ENCODE data around the gene GPX4. TPM values are rescaled to one million over a fixed set of nuclear protein-coding genes. Genes with fewer than 3 reads are reported as not detected.

GPX4 gene
- total and polyA plus RNA-seq, 2 of the 13 experiments (the other 11 are each of a cell fraction or from before 2014, with no cell fraction given) = 535 to 613 TPM

DNA sequence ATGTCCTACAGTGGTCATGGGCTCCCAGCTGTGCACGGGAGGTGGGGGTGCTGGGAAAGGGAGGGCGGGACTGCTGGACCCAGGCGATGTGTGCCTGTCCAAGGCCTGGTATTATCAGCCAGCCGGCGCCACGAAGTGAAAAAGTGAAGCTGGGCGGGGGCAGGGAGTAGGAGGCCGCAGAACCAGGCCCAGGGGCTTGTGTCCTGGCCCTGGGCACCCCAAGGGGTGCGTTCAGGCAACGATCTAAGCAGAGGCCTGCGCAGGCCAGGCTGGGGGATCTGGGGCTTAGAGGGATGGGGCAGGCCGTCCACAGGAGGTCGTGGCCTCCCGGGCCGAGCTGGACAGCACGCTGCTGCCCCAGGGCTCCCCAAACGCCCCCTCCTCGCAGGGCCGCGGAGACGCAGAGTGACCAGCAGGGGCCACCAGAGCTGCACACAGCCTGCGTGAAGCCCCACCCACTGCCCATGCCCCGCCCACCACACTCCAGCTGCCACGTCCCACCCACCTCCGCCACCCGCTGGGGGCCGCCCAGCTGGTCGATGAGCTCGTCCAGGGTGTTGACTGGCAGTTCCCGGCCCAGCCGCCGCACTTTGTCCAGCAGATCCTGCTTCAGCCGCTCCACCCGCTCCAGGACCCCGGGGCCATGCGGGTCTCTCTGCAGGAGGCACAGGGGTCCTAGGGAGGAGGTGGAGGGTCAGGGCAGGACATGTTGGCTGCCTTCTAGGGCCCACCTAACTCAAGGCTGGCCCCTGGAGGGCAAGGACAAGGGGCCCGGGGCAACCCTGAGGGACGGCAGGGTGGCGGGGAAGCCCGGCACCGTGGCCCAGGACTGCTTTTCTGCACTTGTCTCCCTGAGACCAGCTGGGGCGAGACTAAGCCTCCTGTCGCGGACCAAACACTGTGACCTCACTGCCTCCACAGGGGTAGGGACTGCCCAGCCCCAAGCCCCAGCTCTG, 9.5 kb downstream of the GPX4 start (continued):
- TF ChIP-seq ZNF766 (CRISPR knock-in tag; IDR thresholded peaks at IDR 0.05; ENCODE audit: borderline replicate concordance) (0 out of 2 replicates have a peak, but pooled peaks have one; percentile 20), ZNF160 (CRISPR knock-in tag; IDR thresholded peaks at IDR 0.05) (0 out of 2 replicates have a peak, but pooled peaks have one; percentile 17), SPEN (CRISPR knock-in tag; IDR thresholded peaks at IDR 0.05; ENCODE audit: low read depth) (peak; percentile 71), ATF7 (IDR thresholded peaks at IDR 0.05) (no peak), ATF7 (CRISPR knock-in tag; IDR thresholded peaks at IDR 0.05) (0 out of 2 replicates have a peak, but pooled peaks have one; percentile 61), KDM3A (CRISPR knock-in tag; IDR thresholded peaks at IDR 0.05; ENCODE audit: low read depth) (peak; percentile 97; the same call in 1 of the 2 replicates), ZNF75D (CRISPR knock-in tag; IDR thresholded peaks at IDR 0.05; ENCODE audit: borderline replicate concordance) (no peak), FIP1L1 (IDR thresholded peaks at IDR 0.05; ENCODE audit: borderline replicate concordance, insufficient read depth, low read depth, low read length) (no peak), ZIK1 (CRISPR knock-in tag; IDR thresholded peaks at IDR 0.05; ENCODE audit: borderline replicate concordance, low read depth) (no peak), ZNF891 (CRISPR knock-in tag; IDR thresholded peaks at IDR 0.05) (no peak), PHF21A (CRISPR knock-in tag; IDR thresholded peaks at IDR 0.05) (peak; percentile 51), MAZ (IDR thresholded peaks at IDR 0.05; ENCODE audit: borderline replicate concordance, low read depth, low read length) (peak; percentile 92), MAZ (CRISPR knock-in tag; IDR thresholded peaks at IDR 0.05; ENCODE audit: low read depth) (peak; percentile 98), ZNF780A (CRISPR knock-in tag; IDR thresholded peaks at IDR 0.05) (no peak), STAG1 (CRISPR knock-in tag; IDR thresholded peaks at IDR 0.05) (peak; percentile 90)
- TF ChIP-seq, protein P1, sequence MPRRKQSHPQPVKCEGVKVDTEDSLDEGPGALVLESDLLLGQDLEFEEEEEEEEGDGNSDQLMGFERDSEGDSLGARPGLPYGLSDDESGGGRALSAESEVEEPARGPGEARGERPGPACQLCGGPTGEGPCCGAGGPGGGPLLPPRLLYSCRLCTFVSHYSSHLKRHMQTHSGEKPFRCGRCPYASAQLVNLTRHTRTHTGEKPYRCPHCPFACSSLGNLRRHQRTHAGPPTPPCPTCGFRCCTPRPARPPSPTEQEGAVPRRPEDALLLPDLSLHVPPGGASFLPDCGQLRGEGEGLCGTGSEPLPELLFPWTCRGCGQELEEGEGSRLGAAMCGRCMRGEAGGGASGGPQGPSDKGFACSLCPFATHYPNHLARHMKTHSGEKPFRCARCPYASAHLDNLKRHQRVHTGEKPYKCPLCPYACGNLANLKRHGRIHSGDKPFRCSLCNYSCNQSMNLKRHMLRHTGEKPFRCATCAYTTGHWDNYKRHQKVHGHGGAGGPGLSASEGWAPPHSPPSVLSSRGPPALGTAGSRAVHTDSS (CRISPR knock-in tag; conservative IDR thresholded peaks at IDR 0.05) = no peak
- TF ChIP-seq, protein P2, sequence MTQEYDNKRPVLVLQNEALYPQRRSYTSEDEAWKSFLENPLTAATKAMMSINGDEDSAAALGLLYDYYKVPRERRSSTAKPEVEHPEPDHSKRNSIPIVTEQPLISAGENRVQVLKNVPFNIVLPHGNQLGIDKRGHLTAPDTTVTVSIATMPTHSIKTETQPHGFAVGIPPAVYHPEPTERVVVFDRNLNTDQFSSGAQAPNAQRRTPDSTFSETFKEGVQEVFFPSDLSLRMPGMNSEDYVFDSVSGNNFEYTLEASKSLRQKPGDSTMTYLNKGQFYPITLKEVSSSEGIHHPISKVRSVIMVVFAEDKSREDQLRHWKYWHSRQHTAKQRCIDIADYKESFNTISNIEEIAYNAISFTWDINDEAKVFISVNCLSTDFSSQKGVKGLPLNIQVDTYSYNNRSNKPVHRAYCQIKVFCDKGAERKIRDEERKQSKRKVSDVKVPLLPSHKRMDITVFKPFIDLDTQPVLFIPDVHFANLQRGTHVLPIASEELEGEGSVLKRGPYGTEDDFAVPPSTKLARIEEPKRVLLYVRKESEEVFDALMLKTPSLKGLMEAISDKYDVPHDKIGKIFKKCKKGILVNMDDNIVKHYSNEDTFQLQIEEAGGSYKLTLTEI (CRISPR knock-in tag; conservative IDR thresholded peaks at IDR 0.05) = no peak
- TF ChIP-seq, protein P3, sequence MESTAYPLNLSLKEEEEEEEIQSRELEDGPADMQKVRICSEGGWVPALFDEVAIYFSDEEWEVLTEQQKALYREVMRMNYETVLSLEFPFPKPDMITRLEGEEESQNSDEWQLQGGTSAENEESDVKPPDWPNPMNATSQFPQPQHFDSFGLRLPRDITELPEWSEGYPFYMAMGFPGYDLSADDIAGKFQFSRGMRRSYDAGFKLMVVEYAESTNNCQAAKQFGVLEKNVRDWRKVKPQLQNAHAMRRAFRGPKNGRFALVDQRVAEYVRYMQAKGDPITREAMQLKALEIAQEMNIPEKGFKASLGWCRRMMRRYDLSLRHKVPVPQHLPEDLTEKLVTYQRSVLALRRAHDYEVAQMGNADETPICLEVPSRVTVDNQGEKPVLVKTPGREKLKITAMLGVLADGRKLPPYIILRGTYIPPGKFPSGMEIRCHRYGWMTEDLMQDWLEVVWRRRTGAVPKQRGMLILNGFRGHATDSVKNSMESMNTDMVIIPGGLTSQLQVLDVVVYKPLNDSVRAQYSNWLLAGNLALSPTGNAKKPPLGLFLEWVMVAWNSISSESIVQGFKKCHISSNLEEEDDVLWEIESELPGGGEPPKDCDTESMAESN (CRISPR knock-in tag; conservative IDR thresholded peaks at IDR 0.05) = 0 out of 2 replicates have a peak, but pooled peaks have one; percentile 20
- TF ChIP-seq, protein P4, sequence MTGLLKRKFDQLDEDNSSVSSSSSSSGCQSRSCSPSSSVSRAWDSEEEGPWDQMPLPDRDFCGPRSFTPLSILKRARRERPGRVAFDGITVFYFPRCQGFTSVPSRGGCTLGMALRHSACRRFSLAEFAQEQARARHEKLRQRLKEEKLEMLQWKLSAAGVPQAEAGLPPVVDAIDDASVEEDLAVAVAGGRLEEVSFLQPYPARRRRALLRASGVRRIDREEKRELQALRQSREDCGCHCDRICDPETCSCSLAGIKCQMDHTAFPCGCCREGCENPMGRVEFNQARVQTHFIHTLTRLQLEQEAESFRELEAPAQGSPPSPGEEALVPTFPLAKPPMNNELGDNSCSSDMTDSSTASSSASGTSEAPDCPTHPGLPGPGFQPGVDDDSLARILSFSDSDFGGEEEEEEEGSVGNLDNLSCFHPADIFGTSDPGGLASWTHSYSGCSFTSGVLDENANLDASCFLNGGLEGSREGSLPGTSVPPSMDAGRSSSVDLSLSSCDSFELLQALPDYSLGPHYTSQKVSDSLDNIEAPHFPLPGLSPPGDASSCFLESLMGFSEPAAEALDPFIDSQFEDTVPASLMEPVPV (CRISPR knock-in tag; IDR thresholded peaks at IDR 0.05) = peak; percentile 82; the same call in 1 of the 2 replicates
- TF ChIP-seq, protein P5, sequence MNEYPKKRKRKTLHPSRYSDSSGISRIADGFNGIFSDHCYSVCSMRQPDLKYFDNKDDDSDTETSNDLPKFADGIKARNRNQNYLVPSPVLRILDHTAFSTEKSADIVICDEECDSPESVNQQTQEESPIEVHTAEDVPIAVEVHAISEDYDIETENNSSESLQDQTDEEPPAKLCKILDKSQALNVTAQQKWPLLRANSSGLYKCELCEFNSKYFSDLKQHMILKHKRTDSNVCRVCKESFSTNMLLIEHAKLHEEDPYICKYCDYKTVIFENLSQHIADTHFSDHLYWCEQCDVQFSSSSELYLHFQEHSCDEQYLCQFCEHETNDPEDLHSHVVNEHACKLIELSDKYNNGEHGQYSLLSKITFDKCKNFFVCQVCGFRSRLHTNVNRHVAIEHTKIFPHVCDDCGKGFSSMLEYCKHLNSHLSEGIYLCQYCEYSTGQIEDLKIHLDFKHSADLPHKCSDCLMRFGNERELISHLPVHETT (CRISPR knock-in tag; conservative IDR thresholded peaks at IDR 0.05) = 0 out of 2 replicates have a peak, but pooled peaks have one; percentile 64
